Myocyte (in vitro differentiated cells): Measurements from ENCODE around the gene CREB3L2. TPM values are rescaled to one million over a fixed set of nuclear protein-coding genes. Genes with fewer than 3 reads are reported as not detected.
"Not testable (repeated sequence)": the region's sequence is repeated elsewhere in the genome, so short reads cannot be mapped to it uniquely, and the experiment has no call there.

Experiments
- DNase-seq: peaks from one replicate; pipeline ENCODE4 v3.0.0-alpha.2; 2012; ENCODE audit warnings: low read depth
- total RNA-seq: library from RNA; depleted of rRNA; stranded (reverse); fragments of >200 nt; gene quantifications from 2 replicates; pipeline ENCODE4 v1.2.3, GENCODE V29; 2014

Gene CREB3L2
- total RNA-seq, 1 donor from 2014 or later, result 31.3 TPM

DNA sequence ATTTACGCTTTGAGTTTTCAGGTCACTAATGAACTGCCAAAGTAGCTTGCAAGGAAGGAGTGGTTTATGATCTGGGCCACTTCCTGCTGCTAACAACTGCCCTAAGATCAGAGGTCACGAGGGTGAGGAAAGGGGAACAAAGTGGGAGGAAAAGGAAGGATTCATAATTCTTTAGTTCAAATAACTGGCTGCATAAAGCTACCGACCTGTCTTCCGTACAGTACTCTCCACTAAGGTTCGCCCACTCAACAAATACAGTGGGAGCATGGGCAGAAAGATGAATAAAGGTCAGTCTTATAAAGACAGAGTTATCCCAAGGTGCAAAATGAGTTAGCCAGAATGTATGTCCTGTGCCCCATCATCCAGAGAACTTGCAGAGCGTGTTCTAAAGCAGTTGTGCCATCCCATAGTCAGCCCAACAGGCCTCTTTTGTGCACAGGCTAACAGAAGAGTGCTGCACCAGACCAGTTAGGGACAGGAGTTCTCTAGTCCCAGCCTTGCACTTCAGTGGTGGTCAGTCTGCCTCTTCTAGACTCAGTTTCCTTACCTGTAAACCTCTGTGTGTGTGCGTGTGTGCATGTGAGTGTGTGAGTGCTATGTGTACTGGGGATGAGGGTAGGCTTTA, 65.9 kb downstream of the CREB3L2 start:
- no peak for DNase-seq

DNA sequence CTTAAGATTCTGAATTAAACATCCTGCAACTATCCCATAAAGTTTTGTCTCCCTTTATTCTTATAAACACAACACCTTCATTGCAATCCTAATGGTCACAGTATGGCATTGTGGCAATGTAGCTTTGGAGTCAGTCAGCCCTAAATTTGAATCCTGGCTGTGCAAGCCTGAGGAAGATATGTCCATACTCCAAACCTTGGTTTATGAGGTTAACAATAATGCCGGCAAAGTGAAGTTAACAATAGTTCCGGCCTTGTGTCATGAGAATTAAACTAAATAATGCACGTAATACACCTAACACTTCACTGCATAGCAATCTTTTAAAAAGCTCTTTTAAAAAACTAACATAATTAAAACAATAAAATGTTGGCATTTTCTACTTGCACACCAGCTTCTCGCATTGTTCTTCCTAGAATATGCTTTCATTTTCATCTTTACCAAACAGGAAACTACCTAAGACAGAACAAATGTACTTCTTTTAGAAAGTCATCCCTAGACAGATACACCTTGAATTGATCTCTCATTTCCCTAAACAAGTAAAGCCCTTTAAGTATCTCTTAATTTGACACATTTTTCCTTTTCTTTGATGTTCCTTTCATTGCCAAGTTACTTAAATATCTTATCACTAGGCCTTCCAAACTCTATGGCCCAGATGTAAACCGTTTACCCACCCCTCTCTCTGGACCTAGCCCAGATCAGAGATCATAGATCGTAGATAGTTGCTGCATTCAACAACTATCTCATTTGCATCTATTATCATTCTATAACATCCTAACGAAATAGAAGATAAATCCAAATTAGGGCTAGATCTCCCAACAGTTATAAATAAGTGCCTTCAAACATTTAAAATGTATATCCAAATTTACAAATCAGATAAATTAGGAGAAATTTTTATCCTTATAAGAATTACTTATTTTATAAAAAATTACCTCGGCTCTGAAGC, 66.7 kb downstream of the CREB3L2 start:
- DNase-seq, result no peak

DNA sequence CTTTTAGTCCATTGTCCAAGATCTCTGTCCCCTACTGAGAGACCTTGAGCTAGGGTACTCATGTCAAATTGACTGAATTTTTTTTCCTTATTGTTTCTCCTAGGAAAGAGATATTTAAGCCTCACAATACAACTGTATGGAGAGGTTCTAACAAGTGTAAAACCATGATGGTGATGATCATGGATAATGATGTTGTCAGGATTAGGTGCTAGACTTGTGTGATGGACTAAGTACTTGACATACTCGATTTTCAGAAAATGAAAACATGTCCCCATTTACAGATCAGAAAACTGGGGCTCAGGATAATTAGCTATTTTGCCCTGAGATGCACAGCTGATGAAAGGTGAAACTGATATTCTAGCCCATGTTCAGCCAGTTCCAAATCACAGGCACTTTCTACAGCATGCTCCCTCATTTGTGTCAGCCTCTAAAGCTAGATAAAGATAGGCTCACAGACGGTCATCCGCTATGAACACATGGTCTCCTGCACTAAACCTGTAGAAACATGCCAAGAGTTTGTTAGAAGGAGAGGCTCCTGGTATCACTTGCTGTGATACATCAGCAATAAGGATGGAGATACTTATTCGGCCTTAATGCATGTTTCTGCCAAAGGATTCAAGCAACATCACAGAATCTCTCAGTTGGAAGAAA, 67.6 kb downstream of the CREB3L2 start:
- DNase-seq, result no peak

DNA sequence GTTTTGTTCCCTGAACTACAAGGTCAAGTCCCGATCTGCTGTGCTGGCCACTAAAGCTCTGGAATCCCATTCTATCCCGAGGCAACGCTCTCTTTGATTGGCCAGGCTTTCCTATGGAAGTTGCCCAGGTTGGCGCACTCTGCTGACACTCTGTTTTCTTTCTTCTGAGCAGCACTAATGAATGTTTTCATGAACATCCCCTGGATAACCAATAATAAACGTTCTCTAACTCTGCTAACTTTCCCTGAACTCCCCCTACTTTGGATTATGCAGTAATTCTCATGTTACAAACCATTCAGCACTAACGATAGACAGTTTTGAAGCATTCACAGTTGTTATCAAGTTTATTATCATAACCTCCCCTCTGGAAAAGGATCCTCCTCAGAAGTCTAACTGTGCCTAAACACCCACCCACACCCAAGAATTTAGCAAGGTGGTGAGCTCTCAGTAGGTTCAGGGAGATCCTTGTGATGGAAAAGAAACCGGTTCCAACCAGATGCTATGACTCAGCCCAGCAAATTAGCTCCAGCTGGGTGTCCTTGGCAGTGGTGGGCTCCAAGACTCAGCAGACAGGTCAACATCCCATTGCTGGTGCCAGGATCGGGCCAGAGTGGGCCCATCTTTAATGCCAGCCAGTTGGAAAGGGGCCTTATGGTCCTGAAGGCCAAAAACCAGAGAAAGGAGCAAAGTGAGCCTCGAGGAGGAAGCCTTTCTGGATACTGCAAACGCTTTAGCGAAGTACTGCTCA, 68.4 kb downstream of the CREB3L2 start:
- peak; percentile 50 for DNase-seq

DNA sequence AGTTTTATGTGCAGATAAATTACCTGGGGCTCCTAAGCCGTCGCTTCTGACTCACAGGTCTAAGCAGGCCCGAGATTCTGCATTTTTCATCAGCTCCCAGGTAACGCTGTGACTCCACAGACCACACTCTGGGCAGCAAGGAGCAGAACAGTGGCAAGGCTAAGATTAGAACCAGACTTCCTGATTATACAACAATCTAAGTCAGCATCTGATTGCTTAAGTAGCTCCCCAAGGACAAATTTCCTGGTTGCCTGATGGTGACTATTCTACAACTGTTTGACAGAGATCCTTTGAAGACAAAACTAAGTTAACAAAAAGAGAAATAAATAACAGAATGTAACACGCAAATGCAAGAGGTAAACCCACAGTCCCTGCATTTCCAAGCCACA, 69.0 kb downstream of the CREB3L2 start:
- peak; percentile 54 for DNase-seq

DNA sequence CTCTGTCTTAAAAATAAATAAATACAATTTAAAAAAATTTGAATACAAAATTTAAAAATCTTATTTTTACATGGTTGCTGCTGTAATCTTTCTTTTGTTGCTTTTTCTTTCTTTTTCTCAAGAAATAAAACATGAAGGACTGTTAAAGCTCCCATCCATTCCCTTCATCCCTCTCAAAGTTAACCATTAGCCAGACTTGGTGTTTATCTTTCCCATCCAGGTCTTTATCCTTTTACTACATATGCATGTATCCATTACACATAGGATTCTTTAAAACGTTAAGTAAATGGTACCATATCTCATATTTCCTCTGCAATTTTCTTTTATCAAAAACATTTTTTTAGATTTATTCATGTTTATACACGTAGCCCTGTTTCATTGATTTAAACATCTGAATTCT, 70.1 kb downstream of the CREB3L2 start:
- no peak for DNase-seq

DNA sequence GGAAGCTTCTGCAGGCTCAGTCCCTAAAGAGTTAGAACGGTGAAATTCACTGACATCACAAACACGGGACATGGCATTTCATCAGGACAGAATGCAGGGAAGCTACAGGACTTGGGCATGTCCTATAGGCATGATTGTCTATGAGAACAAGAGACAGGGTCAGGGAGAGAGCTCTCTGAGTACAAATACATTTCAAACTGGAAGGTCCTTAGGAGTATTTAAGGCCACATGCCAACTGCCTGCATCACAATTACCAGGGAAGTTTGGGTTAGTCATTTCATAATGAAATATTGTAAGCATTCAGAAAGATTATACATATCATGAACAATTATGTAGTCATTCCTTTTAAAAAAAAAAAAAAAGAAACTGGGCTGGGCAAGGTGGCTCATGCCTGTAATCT, 71.3 kb downstream of the CREB3L2 start:
- no peak for DNase-seq

DNA sequence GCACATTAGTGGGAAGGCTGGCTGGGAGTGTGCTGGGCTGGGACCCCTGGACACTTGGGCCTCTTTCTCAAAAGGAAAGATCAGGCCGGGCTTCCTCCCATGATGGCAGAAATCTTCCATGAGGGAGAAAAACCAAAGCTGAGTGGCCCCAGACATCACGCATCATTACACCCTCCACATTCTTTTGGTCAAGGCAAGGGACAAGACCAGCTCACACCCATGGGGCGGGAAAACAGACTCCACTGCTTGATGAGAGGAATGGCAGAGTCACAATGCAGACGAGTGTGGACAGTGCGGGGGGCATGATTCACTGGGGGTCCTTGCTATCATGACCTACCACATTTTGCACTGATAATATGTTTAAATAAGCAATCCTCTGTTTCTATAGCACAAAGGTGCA, 73.3 kb downstream of the CREB3L2 start:
- no peak for DNase-seq

DNA sequence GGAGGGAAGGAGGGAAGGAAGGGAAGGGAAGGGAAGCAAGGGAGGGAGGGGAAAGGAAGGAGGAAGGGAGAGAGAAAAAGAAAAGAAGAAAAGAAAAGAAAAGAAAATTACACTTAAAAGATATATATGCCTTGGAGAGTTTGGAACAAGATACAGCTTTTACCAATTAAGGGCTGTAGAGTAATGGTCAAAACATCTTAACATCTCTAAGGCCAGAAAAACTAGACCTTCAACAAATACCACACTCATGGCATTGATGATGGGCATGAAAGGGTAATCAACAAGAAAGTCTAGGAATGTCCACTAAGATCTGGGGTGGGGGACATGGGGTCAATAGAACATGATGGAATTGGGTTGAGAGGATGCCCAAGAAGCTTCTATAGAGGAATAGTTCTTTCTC, 74.5 kb downstream of the CREB3L2 start:
- DNase-seq, result no peak

DNA sequence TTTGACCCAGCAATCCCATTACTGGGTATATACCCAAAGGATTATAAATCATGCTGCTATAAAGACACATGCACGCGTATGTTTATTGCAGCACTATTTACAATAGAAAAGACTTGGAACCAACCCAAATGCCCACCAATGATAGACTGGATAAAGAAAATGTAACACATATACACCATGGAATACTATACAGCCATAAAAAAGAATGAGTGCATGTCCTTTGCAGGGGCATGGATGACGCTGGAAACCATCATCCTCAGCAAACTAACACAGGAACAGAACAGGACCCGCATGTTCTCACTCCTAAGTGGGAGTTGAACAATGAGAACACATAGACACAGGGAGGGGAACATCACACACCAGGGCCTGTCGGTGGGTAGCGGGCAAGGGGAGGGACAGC, 75.7 kb downstream of the CREB3L2 start:
- DNase-seq, result not testable (repeated sequence)

DNA sequence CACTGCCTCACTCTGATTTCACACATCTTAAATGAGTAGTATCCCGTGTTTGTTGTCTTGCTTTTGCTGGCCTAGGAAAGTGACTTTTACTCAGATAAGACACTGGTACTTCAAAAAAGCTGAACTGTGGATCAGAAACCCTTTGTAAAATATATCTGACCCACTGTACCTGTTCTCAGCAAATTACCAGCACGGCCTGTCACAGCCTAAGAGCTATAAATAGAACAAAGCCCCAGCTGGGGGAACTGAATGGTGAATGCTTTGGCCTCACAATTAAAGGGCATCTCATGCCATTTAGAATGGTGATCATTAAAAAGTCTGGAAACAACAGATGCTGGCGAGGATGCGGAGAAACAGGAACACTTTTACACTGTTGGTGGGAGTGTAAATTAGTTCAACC, 76.1 kb downstream of the CREB3L2 start:
- DNase-seq, result no peak

DNA sequence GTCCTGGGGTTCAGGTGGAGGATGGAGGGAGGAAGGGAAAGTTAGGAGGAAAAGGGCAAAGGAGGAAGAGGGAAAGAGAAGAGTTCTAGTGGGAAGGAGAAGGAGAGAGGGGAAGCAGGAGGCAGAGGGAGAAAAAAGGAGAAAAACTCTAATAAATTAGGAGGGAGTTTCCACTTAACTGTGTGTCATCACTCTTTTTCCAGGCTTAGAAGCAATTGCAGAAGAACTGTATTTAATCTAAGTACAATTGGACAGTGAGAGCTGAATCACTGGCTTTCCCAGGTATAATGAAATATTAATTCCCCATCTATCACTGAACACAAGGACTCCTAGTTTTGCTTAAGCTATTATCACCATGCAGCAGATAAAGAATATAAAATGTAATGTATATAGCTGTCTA, 76.8 kb downstream of the CREB3L2 start:
- no peak for DNase-seq

DNA sequence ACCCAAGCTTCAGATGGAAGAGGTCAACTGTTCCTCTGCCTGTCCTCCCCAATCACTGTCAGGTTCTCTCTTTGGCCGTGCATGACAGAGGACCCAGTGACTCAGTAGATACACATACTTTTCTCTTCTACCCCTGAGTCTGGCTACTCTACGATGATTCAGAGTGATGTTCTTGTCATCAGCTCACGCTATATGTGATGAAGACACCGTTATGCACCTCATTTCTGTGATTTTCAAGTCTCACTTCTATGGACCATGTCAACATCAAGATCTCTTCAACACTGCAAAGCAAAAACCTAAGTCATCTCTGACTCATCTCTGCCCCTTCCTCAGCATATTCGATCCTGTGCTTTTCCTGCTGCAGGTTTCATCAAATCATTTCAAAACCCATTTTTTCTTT, 78.5 kb downstream of the CREB3L2 start:
- DNase-seq, result peak; percentile 63

DNA sequence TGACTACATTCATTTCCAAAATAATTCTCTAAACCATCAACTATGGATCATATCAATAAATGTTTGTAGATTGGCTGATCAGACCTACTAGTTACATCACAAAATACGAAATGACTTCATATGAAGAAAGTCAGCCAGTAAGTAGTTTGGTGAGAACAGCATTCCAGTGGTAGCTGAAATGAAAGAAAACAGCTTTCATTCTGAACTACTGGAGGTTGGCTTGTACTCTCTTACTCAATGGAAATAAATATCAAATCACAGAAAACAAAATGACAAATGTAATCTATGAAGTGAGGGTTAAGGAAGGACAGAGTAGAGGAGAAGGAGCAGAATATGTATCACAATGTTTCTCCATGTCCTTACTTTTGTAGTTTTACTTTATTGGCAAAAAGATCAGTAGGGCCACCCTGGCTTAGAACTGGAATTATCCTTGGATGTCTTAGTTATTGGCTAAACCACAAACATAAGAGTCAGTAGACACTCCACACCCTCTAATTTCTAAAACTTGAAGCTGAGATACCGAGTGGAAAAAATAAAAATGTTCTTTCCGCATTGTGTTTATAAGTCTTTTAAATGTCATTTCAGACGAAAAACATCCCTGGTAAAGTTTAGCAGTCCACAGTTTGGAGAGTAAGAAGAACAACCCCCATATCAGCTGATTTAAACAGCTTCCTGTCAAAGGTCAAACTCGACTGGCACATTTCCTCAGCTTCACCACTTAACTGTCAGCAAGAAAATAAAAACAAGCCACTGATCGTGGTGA, 81.1 kb downstream of the CREB3L2 start:
- no peak for DNase-seq

DNA sequence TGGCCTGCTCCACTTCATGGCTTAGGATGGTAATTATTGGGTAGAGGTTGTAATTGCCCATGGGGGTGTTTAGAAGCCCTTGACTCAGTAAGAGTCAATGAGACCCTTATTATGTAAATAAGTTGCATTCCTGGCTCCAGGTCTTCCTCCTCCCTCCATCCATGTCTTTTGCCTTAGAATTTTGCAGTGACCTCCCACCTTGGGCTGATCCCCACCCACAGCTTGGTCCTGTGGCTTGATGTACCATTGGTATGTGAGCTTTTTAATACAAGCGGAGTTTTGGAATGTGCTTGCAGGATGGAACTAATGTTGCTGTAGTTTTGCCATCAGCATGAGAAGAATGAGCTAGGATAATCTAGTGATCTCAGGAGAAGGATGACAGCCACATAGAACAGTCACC, 81.9 kb downstream of the CREB3L2 start:
- no peak for DNase-seq

DNA sequence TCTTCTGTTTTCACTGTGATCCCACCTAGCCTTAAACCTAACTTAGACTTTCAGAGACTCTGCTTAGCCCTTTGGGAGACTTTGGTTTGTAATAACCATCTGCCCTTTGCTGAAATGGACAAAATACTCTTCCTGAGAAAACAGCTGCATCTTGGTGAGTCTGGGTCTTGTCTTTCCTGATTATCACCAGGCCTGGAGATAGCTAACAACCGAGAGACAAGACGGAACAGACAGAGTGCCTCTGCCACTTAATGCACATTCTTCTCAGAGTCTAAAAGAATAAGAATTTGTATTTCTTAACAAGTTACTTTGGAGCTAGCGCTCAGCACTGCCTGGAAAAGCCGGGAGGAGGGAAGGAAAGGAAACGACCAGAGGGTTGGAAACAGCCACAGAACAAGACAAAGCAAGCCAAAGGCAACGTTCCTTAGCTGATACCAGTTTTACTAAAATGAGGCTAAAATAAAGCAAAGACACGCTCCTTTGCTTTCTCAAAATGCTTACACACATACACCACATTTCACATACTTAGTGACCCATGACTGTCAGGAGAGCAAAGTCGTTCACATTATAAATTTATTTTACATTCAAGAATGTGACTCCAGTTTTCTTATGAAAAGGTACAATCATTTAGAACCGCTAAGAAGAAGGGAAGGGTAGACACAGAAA, 84.8 kb downstream of the CREB3L2 start:
- no peak for DNase-seq

DNA sequence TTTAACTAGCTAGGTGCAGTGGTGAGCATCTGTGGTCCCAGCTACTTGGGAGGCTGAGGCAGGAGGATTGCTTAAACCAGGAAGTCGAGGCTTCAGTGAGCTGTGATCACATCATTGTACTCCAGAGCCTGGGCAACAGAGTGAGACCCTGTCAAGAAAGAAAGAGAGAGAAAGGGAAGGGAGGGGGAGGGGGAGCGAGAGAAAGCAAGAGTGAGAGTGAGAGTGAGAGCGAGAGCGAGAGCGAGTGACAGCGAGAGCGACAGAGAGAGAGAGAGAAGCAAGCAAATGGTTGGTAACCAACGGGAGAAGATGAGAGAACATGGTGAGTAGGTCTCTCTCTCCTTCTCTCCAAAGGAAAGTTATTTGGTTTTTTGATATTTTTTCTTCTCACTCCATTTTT, 85.3 kb downstream of the CREB3L2 start:
- no peak for DNase-seq

DNA sequence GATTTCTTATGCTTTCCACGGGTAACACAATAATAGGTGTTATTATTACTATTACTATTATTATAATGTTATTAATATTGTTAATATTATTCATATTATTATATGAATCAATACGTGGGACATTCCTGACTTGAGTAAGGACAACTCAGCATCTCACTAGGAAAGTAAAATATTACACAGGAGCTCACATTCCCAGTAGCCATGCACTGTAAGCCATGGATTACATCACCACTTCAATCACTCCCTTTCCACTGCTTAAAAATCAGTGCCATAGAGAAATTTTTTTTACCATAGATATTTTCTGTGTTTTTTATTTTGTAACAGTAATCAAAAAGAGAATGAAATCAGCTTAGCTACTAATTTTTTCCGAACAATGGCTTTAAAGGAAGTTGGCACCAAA, 86.6 kb downstream of the CREB3L2 start:
- no peak for DNase-seq

DNA sequence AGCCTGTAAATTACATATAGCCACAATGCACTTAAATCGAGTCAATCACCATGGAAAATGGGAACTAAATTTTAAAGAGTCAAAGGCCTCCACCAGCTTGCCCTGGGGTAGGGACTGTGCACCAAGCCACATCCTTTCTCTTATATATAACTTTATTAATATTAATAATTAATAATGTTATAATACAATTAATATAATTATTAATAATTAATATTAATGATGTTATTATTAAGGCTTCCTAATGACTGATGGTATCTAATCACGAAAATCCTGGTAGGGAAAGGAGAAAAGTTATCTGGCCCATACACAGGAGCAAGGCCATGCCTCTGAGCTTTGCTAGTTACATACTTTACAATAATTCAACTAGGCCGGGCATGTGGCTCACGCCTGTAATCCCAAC, 87.9 kb downstream of the CREB3L2 start:
- no peak for DNase-seq

DNA sequence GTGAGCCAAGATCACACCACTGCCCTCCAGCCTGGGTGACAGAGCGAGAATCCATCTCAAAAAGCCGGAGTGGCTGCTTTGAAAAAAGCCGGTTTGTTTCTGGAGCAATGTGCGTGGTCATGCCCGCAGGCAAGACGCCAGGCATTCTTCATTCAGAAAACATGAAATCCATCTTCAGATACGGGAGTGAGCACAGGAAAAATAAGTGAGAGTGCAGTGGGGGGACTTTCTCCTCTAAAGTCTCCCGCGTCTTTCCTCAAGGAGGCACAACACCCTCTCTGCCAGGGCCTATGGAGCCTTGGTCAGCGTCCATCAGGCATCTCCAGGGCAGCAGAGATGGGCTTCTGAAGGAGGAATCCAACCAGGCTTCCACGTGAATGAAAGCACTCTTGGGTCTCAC, 92.8 kb downstream of the CREB3L2 start:
- DNase-seq, result no peak
